Measurements from ENCODE around the gene PPP6R2.
"Not testable (repeated sequence)": the region's sequence is repeated elsewhere in the genome, so short reads cannot be mapped to it uniquely, and the experiment has no call there.

The PPP6R2 gene

GRCh38 chr22:50363166-50363802 lies 20.2 kb downstream of the PPP6R2 start:
- no peak overlapping the region for H3K4me3 ChIP-seq (ENCODE audit: low read length)
- DNase-seq (ENCODE audit: low read depth), result no peak
- no peak for TF ChIP-seq CTCF (IDR thresholded peaks at IDR 0.05; ENCODE audit: insufficient read depth, low read depth, low read length, missing control alignments)

- not testable (repeated sequence) for H3K4me3 ChIP-seq (ENCODE audit: low read length); DNase-seq (ENCODE audit: low read depth)
Measured at GRCh38 chr22:50363803-50364194, 20.7 kb downstream of the PPP6R2 start.

GRCh38 chr22:50367778-50368500 lies 24.8 kb downstream of the PPP6R2 start:
- TF ChIP-seq CTCF (IDR thresholded peaks at IDR 0.05; ENCODE audit: insufficient read depth, low read depth, low read length, missing control alignments), result no peak
- H3K4me3 ChIP-seq (ENCODE audit: low read length), result no peak overlapping the region
- no peak for DNase-seq (ENCODE audit: low read depth)

GRCh38 chr22:50371101-50371648 lies 28.0 kb downstream of the PPP6R2 start:
- TF ChIP-seq CTCF (IDR thresholded peaks at IDR 0.05; ENCODE audit: insufficient read depth, low read depth, low read length, missing control alignments), result no peak
- no peak for DNase-seq (ENCODE audit: low read depth)
- H3K4me3 ChIP-seq (ENCODE audit: low read length), result no peak overlapping the region

- no peak for TF ChIP-seq CTCF (IDR thresholded peaks at IDR 0.05; ENCODE audit: insufficient read depth, low read depth, low read length, missing control alignments)
- H3K4me3 ChIP-seq (ENCODE audit: low read length), result no peak overlapping the region
- peak; percentile 9 for DNase-seq (ENCODE audit: low read depth)
Measured at GRCh38 chr22:50376085-50376651, 33.0 kb downstream of the PPP6R2 start.

GRCh38 chr22:50381021-50381555 lies 38.0 kb downstream of the PPP6R2 start:
- H3K4me3 ChIP-seq (ENCODE audit: low read length); DNase-seq (ENCODE audit: low read depth): not testable (repeated sequence)

- no peak for DNase-seq (ENCODE audit: low read depth)
- no peak for TF ChIP-seq CTCF (IDR thresholded peaks at IDR 0.05; ENCODE audit: insufficient read depth, low read depth, low read length, missing control alignments)
- no peak overlapping the region for H3K4me3 ChIP-seq (ENCODE audit: low read length)
Measured at GRCh38 chr22:50396751-50397370, 53.7 kb downstream of the PPP6R2 start.

GRCh38 chr22:50397371-50398060 lies 54.4 kb downstream of the PPP6R2 start:
- not testable (repeated sequence) for H3K4me3 ChIP-seq (ENCODE audit: low read length); DNase-seq (ENCODE audit: low read depth)

Measured in epithelial cell of esophagus (primary cell).